ENCODE measurements around the gene LMAN2.

Gene LMAN2

DNA sequence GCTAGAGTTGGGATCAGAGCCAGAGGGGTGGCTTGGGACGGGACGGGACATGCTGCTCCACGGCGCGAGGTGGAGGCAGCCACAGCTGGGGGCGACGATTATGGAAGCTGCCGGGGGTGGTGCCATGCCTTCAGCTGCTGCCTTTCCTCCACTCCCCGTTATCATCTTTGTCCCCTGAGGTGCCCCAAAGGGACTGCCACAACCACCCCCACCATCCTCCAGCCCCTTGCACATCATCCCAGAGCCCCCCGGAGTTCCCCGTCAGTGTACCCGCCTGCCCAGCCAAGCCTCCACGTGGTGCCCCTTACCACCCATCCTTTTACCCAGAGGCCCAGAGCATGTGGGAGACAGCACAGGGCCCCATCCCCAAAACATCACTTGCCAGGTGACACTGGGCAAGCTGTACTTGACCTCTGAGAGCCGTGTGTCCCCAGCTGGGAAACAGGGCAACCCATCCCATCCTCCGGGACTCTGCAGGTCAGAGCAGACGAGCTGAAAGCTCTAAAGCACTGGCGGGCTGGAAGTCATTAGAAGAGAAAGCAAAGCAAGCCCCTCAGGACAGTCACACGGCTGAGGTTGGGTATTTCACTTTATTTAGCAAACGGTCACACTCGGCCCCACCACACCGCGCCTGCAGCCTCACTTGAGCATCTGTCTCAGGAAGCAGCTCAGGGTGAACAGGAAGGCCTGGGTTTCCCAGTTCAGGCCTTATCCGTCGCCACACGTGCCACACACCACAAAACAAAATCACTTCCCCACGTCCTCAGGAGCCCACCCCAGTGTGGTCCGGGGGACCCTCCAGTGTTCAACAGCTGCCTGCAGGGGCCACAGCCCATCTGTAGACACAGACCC, 20.3 kb downstream of the LMAN2 start:
- H3K4me3 ChIP-seq (ENCODE audit: low read depth in 1 of 2, low read length in 2 of 2): no peak overlapping the region
- H3K27ac ChIP-seq (ENCODE audit: low read length): no peak overlapping the region
- peaks cover 32 to 70% of the 10 kb centered on the region in 2 donors for H3K36me3 ChIP-seq (ENCODE audit: control insufficient read depth in 1 of 2, insufficient read depth in 2 of 2, low read length in 2 of 2)
- H3K27me3 ChIP-seq (ENCODE audit: low read depth, low read length): no peaks in the 10 kb centered on the region
- H3K9me3 ChIP-seq (ENCODE audit: control insufficient read depth in 1 of 2, low read length in 2 of 2): no peaks in the 10 kb centered on the region
- H3K4me1 ChIP-seq (ENCODE audit: control insufficient read depth in 1 of 2, insufficient read depth in 2 of 2, low read length in 2 of 2): no peaks in the 10 kb centered on the region

DNA sequence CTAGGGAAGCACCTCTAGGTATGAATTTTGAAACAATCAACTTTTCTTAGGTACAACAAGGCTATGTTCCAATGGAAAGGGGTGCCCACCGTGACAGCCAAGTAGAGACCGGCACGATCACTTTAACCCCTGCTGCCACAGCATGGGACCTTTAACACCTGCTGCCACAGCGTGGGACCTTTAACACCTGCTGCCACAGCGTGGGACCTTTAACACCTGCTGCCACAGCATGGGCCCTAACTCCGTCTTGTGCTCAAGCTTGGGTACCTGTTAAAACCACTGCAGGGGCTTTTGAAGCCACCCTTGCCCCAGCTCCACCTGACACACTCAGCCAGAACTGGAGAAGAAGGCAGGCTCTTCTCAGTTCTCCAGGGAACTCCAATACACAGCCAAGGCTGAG, 21.6 kb downstream of the LMAN2 start:
- H3K36me3 ChIP-seq (ENCODE audit: control insufficient read depth in 1 of 2, insufficient read depth in 2 of 2, low read length in 2 of 2): peaks cover 20 to 57% of the 10 kb centered on the region in 2 donors
- H3K9me3 ChIP-seq (ENCODE audit: control insufficient read depth in 1 of 2, low read length in 2 of 2): no peaks in the 10 kb centered on the region
- no peaks in the 10 kb centered on the region for H3K27me3 ChIP-seq (ENCODE audit: low read depth, low read length)
- H3K27ac ChIP-seq (ENCODE audit: low read length): no peak overlapping the region
- H3K4me3 ChIP-seq (ENCODE audit: low read depth in 1 of 2, low read length in 2 of 2): no peak overlapping the region
- no peaks in the 10 kb centered on the region for H3K4me1 ChIP-seq (ENCODE audit: control insufficient read depth in 1 of 2, insufficient read depth in 2 of 2, low read length in 2 of 2)

DNA sequence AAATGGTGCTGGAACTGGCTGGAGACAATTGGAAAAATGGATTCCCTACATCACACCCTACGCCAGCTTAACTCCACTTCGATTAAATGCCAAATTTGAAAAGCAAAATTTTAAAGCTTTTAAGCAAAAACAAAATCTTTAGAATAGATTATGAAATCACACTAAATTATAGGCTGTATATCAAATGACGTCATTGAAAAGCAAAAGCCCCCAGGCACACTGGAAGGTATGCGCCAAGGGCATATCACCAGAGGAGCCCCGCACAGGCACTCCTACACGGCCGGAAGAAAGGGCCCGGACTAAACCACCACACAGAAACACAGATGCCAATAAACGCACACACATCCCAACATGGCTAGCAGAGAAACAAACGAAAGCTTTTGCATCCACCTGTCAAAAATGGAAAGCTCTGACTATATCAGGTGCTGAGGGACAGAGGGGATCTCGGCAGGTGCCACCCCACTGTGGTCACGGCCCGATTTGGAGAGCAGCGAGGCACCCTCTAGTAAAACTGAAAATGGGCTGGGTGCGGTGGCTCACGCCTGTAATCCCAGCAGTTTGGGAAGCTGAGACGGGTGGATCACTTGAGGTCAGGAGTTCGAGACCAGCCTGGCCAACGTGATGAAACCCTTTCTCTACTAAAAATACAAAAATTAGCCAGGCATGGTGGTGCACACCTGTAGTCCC, 22.8 kb downstream of the LMAN2 start:
- H3K27ac ChIP-seq (ENCODE audit: low read length): no peak overlapping the region
- no peaks in the 10 kb centered on the region for H3K27me3 ChIP-seq (ENCODE audit: low read depth, low read length)
- no peaks in the 10 kb centered on the region for H3K4me1 ChIP-seq (ENCODE audit: control insufficient read depth in 1 of 2, insufficient read depth in 2 of 2, low read length in 2 of 2)
- H3K36me3 ChIP-seq (ENCODE audit: control insufficient read depth in 1 of 2, insufficient read depth in 2 of 2, low read length in 2 of 2): peaks cover 15 to 45% of the 10 kb centered on the region in 2 donors
- no peak overlapping the region for H3K4me3 ChIP-seq (ENCODE audit: low read depth in 1 of 2, low read length in 2 of 2)
- H3K9me3 ChIP-seq (ENCODE audit: control insufficient read depth in 1 of 2, low read length in 2 of 2): no peaks in the 10 kb centered on the region

DNA sequence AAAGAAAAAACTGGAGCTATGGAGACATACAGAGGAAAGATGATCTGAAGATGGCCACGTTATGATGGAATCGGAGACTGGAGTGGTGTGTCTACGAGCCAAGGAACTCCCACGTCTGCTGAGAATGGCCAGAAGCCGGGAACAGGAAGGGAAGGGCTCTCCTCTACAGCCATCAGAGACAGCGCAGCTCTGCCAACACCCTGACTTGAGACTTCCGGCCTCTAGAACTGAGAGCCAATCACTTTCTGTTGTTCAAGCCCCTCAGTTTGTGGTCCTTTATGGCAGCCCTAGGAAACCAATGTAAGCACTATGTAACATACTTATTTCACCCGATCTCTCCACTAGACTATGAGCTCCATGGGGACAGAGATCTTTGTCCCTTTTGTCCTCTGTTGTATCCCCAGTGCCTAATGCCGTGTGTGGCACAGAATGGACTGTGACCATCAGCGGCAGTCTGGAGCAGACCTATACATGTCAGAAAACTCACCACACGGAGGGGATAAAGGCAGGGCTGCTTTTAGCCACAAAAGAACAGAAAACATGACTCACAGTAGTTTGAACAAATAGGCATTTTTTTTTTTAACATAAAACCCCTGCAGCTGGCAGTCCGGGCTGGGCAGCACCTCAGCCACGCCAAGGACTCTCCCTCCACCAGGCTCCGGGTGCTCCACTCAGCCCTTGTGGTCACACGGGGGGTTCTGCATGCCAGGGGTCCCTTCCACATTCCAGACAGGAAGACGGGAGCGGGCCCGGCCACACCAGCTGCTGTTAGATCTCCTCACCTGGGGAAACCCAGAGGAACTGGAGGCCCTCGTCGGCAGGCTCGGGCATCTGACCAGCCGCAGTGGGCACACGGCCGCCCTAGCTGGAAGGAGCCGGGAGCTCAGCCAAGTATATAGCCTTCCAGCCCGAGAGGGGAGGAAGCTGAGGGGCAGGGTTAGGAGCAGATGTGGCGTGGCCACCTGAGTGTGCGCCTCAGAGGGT, 23.6 kb downstream of the LMAN2 start:
- no peaks in the 10 kb centered on the region for H3K4me1 ChIP-seq (ENCODE audit: control insufficient read depth in 1 of 2, insufficient read depth in 2 of 2, low read length in 2 of 2)
- no peak overlapping the region for H3K4me3 ChIP-seq (ENCODE audit: low read depth in 1 of 2, low read length in 2 of 2)
- peak overlapping the region; percentile 61 for H3K27ac ChIP-seq (ENCODE audit: low read length)
- H3K9me3 ChIP-seq (ENCODE audit: control insufficient read depth in 1 of 2, low read length in 2 of 2): no peaks in the 10 kb centered on the region
- peaks cover 15 to 36% of the 10 kb centered on the region in 2 donors for H3K36me3 ChIP-seq (ENCODE audit: control insufficient read depth in 1 of 2, insufficient read depth in 2 of 2, low read length in 2 of 2)
- no peaks in the 10 kb centered on the region for H3K27me3 ChIP-seq (ENCODE audit: low read depth, low read length)

DNA sequence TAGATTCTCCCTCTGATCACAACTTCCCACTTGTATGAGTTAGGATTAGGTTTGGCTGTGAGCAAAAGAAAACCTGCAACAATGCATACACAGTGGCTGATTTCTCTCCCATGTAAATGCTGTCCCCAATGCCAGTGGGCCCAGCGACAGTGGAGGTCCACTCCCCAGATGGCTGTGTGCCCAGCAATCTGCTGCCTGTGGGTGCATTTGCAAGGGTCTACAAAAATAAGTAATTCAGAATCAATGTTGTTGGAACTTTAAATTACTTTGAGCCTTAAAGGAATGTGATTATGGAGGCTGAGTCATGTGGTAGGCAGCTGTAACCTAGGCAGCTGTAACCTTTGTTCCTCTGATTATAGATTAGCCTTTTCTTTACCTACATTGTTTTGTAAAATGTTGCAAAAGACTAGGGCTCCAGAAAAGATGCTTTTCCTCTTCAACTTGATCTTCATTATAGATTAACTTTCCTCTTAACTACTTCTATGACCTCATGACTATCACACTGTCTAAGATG, 25.5 kb downstream of the LMAN2 start:
- Histone ChIP-seq H3K27me3 (ENCODE audit: low read depth, low read length) (no peaks in the 10 kb centered on the region), H3K36me3 (ENCODE audit: control insufficient read depth in 1 of 2, insufficient read depth in 2 of 2, low read length in 2 of 2) (peaks cover 15 to 18% of the 10 kb centered on the region in 2 donors), H3K9me3 (ENCODE audit: control insufficient read depth in 1 of 2, low read length in 2 of 2) (no peaks in the 10 kb centered on the region), H3K27ac (ENCODE audit: low read length) (no peak overlapping the region), H3K4me3 (ENCODE audit: low read depth in 1 of 2, low read length in 2 of 2) (no peak overlapping the region), H3K4me1 (ENCODE audit: control insufficient read depth in 1 of 2, insufficient read depth in 2 of 2, low read length in 2 of 2) (no peaks in the 10 kb centered on the region)

DNA sequence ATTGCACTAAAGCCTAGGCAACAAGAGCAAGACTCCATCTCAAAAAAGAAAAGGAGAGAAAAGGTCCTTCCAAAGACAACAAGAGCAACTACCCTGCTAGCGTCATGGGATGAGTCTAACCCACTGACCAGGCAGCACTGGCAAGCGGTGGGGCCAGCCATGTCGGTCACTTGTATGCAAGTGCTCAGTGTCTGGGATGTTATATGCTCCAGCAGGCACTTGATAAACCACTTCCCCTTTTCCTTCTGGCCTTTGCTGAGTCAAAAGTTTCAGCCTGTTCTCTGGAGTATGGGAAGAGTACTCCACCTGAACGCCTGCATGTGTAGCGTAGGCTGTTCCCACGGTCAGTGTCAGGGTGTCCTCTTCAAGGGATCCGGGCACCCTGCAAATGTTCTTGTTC, 30.6 kb downstream of the LMAN2 start:
- no peaks in the 10 kb centered on the region for H3K27me3 ChIP-seq (ENCODE audit: low read depth, low read length)
- no peaks in the 10 kb centered on the region for H3K36me3 ChIP-seq (ENCODE audit: control insufficient read depth in 1 of 2, insufficient read depth in 2 of 2, low read length in 2 of 2)
- H3K4me3 ChIP-seq (ENCODE audit: low read depth in 1 of 2, low read length in 2 of 2): no peak overlapping the region
- H3K4me1 ChIP-seq (ENCODE audit: control insufficient read depth in 1 of 2, insufficient read depth in 2 of 2, low read length in 2 of 2): no peaks in the 10 kb centered on the region
- H3K9me3 ChIP-seq (ENCODE audit: control insufficient read depth in 1 of 2, low read length in 2 of 2): no peaks in the 10 kb centered on the region
- H3K27ac ChIP-seq (ENCODE audit: low read length): no peak overlapping the region

DNA sequence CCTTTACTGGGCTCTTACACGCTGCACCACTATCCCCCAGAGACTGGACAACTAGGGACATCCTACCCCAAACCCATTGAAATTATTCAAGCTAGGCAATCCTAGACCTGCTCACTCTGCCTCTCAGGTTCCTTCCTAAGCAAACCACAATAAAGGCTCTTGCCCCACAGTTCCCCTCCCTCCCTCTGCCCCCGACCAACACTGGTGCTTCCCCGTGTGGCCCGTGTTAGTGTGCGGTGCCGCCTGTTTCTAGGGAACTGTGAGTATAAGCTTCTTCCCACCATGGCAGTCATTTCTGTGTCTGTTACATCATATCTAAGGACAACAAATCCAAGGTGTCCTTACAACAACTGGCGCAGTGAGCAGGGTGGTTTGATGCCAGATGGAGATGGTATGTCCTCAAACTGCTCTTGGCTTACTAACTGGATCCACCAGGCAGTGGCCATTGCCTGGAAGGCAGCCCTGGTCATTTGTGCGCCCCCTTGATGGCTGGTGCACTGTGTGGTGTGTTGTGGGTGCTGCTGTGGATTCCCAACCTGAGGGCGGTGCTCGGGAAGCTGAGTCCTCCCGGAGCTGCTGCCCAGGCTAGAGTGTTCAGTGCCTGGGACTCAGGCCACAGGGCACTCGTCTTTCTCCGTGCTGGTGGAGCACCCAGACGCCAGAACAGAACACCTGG, 31.4 kb downstream of the LMAN2 start:
- no peaks in the 10 kb centered on the region for H3K36me3 ChIP-seq (ENCODE audit: control insufficient read depth in 1 of 2, insufficient read depth in 2 of 2, low read length in 2 of 2)
- H3K4me3 ChIP-seq (ENCODE audit: low read depth in 1 of 2, low read length in 2 of 2): no peak overlapping the region
- H3K27ac ChIP-seq (ENCODE audit: low read length): no peak overlapping the region
- no peaks in the 10 kb centered on the region for H3K4me1 ChIP-seq (ENCODE audit: control insufficient read depth in 1 of 2, insufficient read depth in 2 of 2, low read length in 2 of 2)
- H3K9me3 ChIP-seq (ENCODE audit: control insufficient read depth in 1 of 2, low read length in 2 of 2): no peaks in the 10 kb centered on the region
- H3K27me3 ChIP-seq (ENCODE audit: low read depth, low read length): no peaks in the 10 kb centered on the region

DNA sequence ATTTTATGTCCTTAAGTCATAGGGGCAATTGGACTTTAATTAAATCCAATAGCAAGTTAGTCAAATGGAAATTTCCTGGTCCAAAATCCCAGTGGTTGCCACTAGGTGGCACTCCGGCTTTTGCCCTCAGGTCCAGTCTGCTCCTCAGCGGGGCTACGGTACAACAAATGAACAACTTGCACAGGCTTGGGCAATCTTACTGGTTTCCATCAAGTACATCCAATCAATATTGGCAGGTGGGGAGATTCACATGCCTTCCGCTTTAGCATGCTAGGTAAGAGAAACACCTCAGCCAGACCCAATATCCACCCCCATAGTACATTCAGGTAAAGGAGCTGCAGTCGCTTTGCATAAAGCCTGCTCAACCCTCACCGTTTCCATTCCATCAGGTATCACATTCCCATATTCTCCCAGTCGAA, 33.5 kb downstream of the LMAN2 start:
- H3K9me3 ChIP-seq (ENCODE audit: control insufficient read depth in 1 of 2, low read length in 2 of 2): no peaks in the 10 kb centered on the region
- H3K4me3 ChIP-seq (ENCODE audit: low read depth in 1 of 2, low read length in 2 of 2): no peak overlapping the region
- H3K4me1 ChIP-seq (ENCODE audit: control insufficient read depth in 1 of 2, insufficient read depth in 2 of 2, low read length in 2 of 2): peaks cover 0 to 2% of the 10 kb centered on the region in 2 donors
- H3K36me3 ChIP-seq (ENCODE audit: control insufficient read depth in 1 of 2, insufficient read depth in 2 of 2, low read length in 2 of 2): no peaks in the 10 kb centered on the region
- no peak overlapping the region for H3K27ac ChIP-seq (ENCODE audit: low read length)
- no peaks in the 10 kb centered on the region for H3K27me3 ChIP-seq (ENCODE audit: low read depth, low read length)

DNA sequence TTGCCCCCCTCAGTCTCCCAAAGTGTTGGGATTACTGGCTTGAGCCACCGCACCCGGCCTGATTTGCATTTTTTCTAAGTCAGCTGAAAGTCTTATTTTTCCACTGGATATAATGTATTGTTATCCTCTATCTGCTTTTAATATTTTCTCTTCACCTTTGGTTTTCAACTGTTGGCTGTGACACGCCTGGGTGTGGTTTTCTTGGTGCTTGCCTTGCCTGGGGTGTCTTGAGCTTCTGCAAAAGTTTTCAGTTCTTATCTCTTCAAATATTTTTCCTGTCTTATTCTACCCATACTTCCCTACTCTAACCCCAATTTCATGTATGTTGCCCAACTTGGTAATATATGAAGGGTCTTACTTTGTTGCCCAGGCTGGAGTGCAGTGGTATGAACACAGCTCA, 35.5 kb downstream of the LMAN2 start:
- no peak overlapping the region for H3K27ac ChIP-seq (ENCODE audit: low read length)

DNA sequence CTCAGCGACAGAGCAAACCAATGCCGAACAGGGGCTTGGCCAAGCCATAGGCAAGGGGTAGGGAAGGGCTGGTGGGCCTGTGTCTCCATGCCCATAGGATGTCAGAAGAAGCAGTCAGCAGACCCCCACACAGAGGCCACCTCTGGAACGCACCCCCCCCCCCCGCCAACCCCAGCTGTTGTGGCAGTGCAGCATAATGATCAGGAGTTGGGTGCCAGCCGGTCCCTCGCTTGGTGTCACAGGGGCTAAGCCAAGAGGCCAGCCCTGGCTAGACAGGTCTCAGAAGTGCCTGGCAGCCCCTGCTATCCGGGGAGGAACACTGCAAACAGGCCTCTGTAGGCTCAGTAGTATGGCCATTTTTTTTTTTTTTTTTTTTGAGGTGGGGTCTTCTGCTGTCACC, 36.1 kb downstream of the LMAN2 start:
- H3K4me1 ChIP-seq (ENCODE audit: control insufficient read depth in 1 of 2, insufficient read depth in 2 of 2, low read length in 2 of 2): peaks cover 0 to 25% of the 10 kb centered on the region in 2 donors
- no peak overlapping the region for H3K27ac ChIP-seq (ENCODE audit: low read length)
- no peaks in the 10 kb centered on the region for H3K36me3 ChIP-seq (ENCODE audit: control insufficient read depth in 1 of 2, insufficient read depth in 2 of 2, low read length in 2 of 2)
- H3K4me3 ChIP-seq (ENCODE audit: low read depth in 1 of 2, low read length in 2 of 2): no peak overlapping the region
- H3K27me3 ChIP-seq (ENCODE audit: low read depth, low read length): no peaks in the 10 kb centered on the region
- no peaks in the 10 kb centered on the region for H3K9me3 ChIP-seq (ENCODE audit: control insufficient read depth in 1 of 2, low read length in 2 of 2)

More for the DNA sequence above, 35.5 kb downstream of the LMAN2 start:
- H3K9me3 ChIP-seq (ENCODE audit: control insufficient read depth in 1 of 2, low read length in 2 of 2): no peaks in the 10 kb centered on the region
- peaks cover 0 to 21% of the 10 kb centered on the region in 2 donors for H3K4me1 ChIP-seq (ENCODE audit: control insufficient read depth in 1 of 2, insufficient read depth in 2 of 2, low read length in 2 of 2)
- H3K27me3 ChIP-seq (ENCODE audit: low read depth, low read length): no peaks in the 10 kb centered on the region
- H3K4me3 ChIP-seq (ENCODE audit: low read depth in 1 of 2, low read length in 2 of 2): no peak overlapping the region
- no peaks in the 10 kb centered on the region for H3K36me3 ChIP-seq (ENCODE audit: control insufficient read depth in 1 of 2, insufficient read depth in 2 of 2, low read length in 2 of 2)
